C1 segment of cervical spinal cord (tissue), 14 donors: ENCODE results near the gene PSMA3.
A peak's percentile ranks its signal among the peaks of the same experiment; 100 is the strongest.

Source experiments
- DNase-seq, 14 donors: peaks; one replicate each; lab custom pipeline; 2025; lab: John Stamatoyannopoulos, UW

PSMA3 gene

DNA sequence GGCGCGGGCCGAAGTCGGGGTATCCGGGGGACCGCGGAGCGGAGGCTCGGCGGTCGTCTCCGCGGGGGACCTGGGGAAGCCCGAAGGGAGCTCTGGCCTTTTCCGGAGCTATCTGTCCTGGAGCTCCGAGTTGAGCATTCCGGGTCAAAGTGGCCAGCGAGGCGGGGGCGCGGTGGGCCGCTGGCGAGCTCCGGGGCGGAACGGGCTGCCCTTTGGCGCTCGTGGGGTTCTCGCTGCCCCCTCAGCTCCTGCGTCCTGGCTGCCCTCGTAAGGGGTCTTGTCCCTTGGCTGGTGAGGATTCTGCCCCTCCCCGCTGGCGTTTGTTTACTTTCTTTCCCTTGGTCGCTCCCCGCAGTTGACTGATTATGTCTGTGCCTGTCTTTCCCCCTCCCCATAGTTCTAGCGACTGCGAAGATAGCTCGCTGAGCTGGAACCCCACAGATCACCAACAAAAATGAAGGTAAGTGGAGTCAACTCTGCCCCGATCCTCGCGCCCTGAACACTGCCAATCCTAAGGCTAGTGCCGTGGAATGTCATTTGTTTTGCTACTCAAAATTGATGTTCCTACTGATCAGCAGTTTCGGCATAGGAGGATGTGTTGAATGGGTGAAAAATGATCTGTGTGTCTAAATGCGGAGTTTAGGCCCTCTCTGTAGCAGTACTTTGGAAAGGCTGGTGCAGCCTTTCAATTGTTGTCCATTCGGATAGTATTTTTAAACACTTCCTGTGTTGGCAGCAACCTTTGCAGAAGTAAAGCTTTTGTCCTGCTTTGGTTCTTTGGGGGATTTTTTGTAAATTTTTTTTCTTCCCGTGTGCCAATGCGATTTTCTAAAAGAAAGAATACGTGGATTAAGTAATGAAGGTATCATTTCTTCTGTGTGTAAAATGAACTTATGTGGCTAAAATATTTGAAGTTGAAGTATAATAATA is 55.0 kb downstream of the PSMA3 start:
- peak in 10 of 14 donors; percentile 14 to 67 (median 48) for DNase-seq

DNA sequence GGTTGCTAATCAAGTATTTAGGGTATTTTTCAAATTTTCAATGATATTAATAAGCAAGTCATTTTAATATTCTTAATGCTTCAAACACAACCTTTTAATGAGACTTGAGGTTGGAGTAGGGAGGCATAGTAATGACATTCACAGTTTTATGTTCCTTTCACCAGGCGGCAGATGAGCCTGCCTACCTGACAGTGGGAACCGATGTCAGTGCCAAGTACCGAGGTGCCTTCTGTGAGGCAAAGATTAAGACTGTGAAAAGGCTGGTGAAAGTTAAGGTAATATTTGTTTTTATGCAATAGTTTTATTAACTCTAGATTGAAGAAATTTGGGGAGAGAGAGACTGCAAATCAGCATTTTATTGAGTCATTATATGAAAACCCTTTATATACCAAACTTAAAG is 56.8 kb downstream of the PSMA3 start:
- DNase-seq = peak in 1 of 14 donors; percentile 22

DNA sequence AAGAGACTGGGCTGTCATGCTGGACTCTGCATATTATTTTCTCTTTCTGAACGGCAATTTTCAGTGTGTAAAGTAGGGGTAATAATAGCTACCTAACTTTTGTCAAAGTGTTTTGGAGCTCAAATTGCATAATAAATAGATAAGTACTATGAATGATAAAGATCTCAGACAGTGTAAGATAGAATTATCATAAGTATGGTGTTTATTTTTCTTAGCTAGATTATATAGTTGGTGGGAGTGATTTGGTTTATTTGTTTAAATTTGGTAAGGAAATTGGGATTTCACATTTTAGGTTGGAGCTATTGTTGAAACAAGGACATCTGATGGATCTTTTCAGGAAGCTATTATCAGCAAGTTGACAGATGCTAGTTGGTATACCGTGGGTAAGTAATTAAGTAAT is 61.1 kb downstream of the PSMA3 start:
- no peak for DNase-seq

DNA sequence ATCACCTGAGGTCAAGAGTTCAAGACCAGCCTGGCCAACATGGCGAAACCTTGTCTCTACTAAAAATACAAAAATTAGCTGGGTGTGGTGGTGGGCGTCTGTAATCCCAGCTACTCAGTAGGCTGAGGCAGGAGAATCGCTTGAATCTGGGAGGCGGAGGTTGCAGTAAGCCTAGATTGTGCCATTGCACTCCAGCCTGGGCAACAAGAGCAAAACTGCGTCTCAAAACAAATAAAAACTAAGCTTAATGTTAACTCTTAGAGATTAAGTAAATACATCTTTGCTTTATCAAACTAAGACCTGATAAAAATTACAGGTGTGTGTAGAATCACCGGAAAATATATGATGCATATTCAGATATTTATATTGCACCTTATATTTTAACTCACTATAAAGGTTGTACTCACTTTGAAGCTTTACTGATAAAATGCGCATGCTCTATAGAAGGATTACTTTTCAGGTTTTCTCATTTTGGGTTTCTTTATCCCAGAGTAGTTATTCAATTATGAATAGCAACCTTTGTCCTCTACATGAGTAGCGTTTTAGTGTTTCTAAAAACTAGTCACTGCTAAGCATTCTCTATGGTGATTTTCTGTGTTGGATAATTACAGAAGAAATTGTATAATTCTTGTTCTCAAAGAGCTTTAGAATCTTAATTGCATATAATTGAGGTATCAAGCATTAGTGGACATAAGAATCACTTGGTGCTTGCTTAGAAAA is 63.1 kb downstream of the PSMA3 start:
- DNase-seq = no peak

DNA sequence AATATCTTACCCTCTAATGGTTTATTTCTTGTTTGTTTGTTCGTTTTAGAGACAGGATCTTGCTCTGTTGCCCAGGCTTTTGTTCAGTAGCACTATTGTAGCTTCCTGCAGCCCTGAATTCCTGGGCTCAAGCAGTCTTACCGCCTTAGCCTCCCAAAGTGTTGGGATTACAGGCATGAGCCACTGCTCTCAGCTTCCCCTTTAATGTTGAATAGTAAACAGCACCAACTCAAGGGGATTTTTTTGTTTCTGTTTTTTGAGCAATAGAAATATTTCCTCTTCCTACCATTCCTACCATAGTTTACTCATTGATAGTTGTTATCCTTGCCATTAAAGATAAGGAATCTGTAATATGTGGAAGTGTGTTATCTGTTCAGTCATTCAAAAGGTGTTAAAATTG is 64.4 kb downstream of the PSMA3 start:
- DNase-seq = no peak

DNA sequence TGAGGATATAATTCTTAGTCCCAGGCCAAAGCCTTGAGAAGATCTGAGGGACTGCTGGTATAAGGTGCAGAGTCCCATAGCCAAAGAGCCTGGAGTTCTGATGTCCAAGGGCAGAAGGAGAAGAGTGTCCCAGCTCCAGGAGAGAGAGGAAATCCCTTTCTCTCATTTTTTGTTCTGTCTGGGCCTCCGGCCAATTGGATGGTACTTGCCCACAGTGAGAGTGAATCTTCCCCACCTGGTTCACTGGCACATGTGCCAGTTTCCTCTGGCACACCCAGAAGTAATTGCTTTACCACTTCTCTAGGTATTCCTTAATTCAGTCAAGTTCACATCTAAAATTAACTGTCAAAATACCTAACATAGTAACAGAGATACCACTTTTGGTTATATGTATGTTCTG is 69.1 kb downstream of the PSMA3 start:
- DNase-seq = peak in 1 of 14 donors; percentile 43

DNA sequence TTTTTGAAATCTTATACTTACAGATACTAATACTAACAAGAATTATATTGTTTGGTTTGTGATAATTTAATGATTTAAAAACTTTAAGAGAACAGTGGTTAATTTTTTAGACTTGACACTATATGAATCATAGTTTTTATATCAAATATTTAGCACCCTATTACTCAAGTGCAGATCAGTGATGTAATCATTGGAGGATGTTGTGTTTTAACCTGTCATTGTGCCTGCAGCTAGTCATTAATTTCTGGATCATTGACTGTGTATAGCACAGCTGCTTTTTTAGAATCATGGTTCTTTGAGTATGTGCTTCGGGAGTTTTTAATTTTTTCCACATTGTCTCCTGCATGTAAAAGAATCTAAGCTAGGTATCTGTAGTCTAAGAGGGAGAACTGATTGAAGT is 71.0 kb downstream of the PSMA3 start:
- no peak for DNase-seq
